IMR-90 (cell line): ENCODE results near the gene FARP1. TPM values are rescaled to one million over a fixed set of nuclear protein-coding genes. Genes with fewer than 3 reads are reported as not detected.

Experiments
- ATAC-seq: fragments of 200-7000 bp; cut with Tn5 transposase; 2 replicates; pipeline ENCODE4 v1.9.1; 2020; ENCODE audit warnings: low read depth, mild to moderate bottlenecking, moderate library complexity
- BruUV-seq: library from RNA; stranded (reverse); fragments of 400-500 nt; replicated peaks from 2 replicates; lab custom pipeline; 2021; lab: Mats Ljungman, UMichigan
- CTCF ChIA-PET: fragments of 300-600 bp; formaldehyde crosslinking; extraction: SDS; loops from one replicate; lab custom pipeline; 2021; ENCODE audit warnings: antibody characterized with exemption; lab: Yijun Ruan, JAX
- POLR2A ChIA-PET: fragments of 300-600 bp; sonication (Branson Sonifier 250); formaldehyde crosslinking; loops from one replicate; lab custom pipeline; 2022; ENCODE audit warnings: antibody characterized with exemption; ENCODE audit not compliant: unreplicated experiment; lab: Charles Lee
- DNase-seq: peaks from one replicate; pipeline ENCODE4 v3.0.0; 2013
- H2AFZ ChIP-seq: replicated peaks from 2 replicates; pipeline ENCODE3; 2013; ENCODE audit warnings: low read length, mild to moderate bottlenecking; ENCODE audit not compliant: poor library complexity
- H2AK5ac ChIP-seq: 2 replicates; pipeline ENCODE4 v1.6.1; 2013; ENCODE audit warnings: low read depth, low read length, inconsistent platforms
- H2AK9ac ChIP-seq: replicated peaks from 2 replicates; pipeline ENCODE3; 2013; ENCODE audit warnings: mild to moderate bottlenecking, low read depth, low read length, moderate library complexity; ENCODE audit not compliant: poor library complexity
- H2BK120ac ChIP-seq: 2 replicates; pipeline ENCODE4 v1.6.1; 2013; ENCODE audit warnings: low read depth, low read length, inconsistent platforms
- H2BK15ac ChIP-seq: 3 replicates; pipeline ENCODE4 v1.6.1; 2013; ENCODE audit warnings: low read depth, low read length, inconsistent platforms
- H2BK20ac ChIP-seq: 2 replicates; pipeline ENCODE4 v1.6.1; 2013; ENCODE audit warnings: low read depth, mild to moderate bottlenecking, inconsistent platforms, low read length, moderate library complexity
- H2BK5ac ChIP-seq: 2 replicates; pipeline ENCODE4 v1.6.1; 2013; ENCODE audit warnings: mild to moderate bottlenecking, low read depth, low read length, inconsistent platforms; ENCODE audit not compliant: poor library complexity, severe bottlenecking
- H3K14ac ChIP-seq: replicated peaks from 2 replicates; pipeline ENCODE4 v1.6.1; 2013; ENCODE audit warnings: low read depth, low read length, inconsistent platforms
- H3K18ac ChIP-seq: 2 replicates; pipeline ENCODE4 v1.6.1; 2013; ENCODE audit warnings: low read depth, low read length, control low read depth
- H3K23ac ChIP-seq: 2 replicates; pipeline ENCODE4 v1.6.1; 2013; ENCODE audit warnings: low read depth, low read length, inconsistent platforms
- H3K27ac ChIP-seq: 2 replicates; pipeline ENCODE4 v1.5.1; 2013; ENCODE audit warnings: mild to moderate bottlenecking, control low read depth, low read length; ENCODE audit not compliant: insufficient read depth
- H3K27me3 ChIP-seq: 2 replicates; pipeline ENCODE4 v1.6.1; 2013; ENCODE audit warnings: low read length; ENCODE audit not compliant: control insufficient read depth, insufficient read depth
- H3K36me3 ChIP-seq: 2 replicates; pipeline ENCODE4 v1.6.1; 2013; ENCODE audit warnings: low read length, mixed read lengths; ENCODE audit not compliant: control insufficient read depth, insufficient read depth
- H3K4ac ChIP-seq: 2 replicates; pipeline ENCODE4 v1.6.1; 2013; ENCODE audit warnings: low read depth, low read length, inconsistent platforms
- H3K4me1 ChIP-seq: 2 replicates; pipeline ENCODE4 v1.6.1; 2013; ENCODE audit warnings: low read length, mixed read lengths; ENCODE audit not compliant: control insufficient read depth, insufficient read depth
- H3K4me2 ChIP-seq: 2 replicates; pipeline ENCODE4 v1.6.1; 2013; ENCODE audit warnings: low read depth, mild to moderate bottlenecking, control low read depth, low read length, moderate library complexity
- H3K4me3 ChIP-seq: 2 replicates; pipeline ENCODE4 v1.5.1; 2013; ENCODE audit warnings: low read depth, mild to moderate bottlenecking, control low read depth, low read length, moderate library complexity; ENCODE audit not compliant: insufficient read depth
- H3K56ac ChIP-seq: 2 replicates; pipeline ENCODE4 v1.6.1; 2013; ENCODE audit warnings: low read length, inconsistent platforms; ENCODE audit not compliant: insufficient read depth; ENCODE audit errors: extremely low read depth
- H3K79me1 ChIP-seq, 2 experiments: 2 replicates each; pipeline ENCODE4 v1.6.1; 2013; ENCODE audit warnings: low read length in 2 of 2, inconsistent platforms in 1 of 2, low read depth in 1 of 2
- H3K9ac ChIP-seq: 2 replicates; pipeline ENCODE4 v1.6.1; 2013; ENCODE audit warnings: low read depth, low read length, control low read depth
- H3K9me1 ChIP-seq: 2 replicates; pipeline ENCODE4 v1.6.1; 2013; ENCODE audit warnings: low read length, inconsistent platforms; ENCODE audit not compliant: insufficient read depth
- H3K9me3 ChIP-seq: 2 replicates; pipeline ENCODE4 v1.6.1; 2013; ENCODE audit warnings: low read length; ENCODE audit not compliant: control insufficient read depth, insufficient read depth
- H4K20me1 ChIP-seq: 2 replicates; pipeline ENCODE4 v1.6.1; 2013; ENCODE audit warnings: low read length, inconsistent platforms; ENCODE audit not compliant: insufficient read depth
- H4K5ac ChIP-seq: 2 replicates; pipeline ENCODE4 v1.6.1; 2013; ENCODE audit warnings: mild to moderate bottlenecking, low read depth, low read length, control low read depth
- H4K8ac ChIP-seq, 2 experiments: 2 replicates each; pipeline ENCODE4 v1.6.1; 2013; ENCODE audit warnings: low read depth in 2 of 2, low read length in 2 of 2, control low read depth in 1 of 2, inconsistent platforms in 1 of 2
- H4K91ac ChIP-seq: 2 replicates; pipeline ENCODE4 v1.6.1; 2013; ENCODE audit warnings: low read depth, low read length, inconsistent platforms; ENCODE audit not compliant: insufficient read depth
- CTCF ChIP-seq: conservative IDR thresholded peaks from 2 replicates; pipeline ENCODE4 v1.5.1; 2012; ENCODE audit warnings: mild to moderate bottlenecking, low read depth, low read length, improper control_type of control experiment
- MXI1 ChIP-seq: IDR thresholded peaks from 2 replicates; pipeline ENCODE4 v1.6.1; 2012; ENCODE audit warnings: low read depth, mild to moderate bottlenecking, low read length, moderate library complexity, borderline replicate concordance
- RAD21 ChIP-seq: IDR thresholded peaks from 2 replicates; pipeline ENCODE4 v1.6.1; 2012; ENCODE audit warnings: low read length, improper control_type of control experiment
- RCOR1 ChIP-seq: IDR thresholded peaks from 2 replicates; pipeline ENCODE4 v1.6.1; 2012; ENCODE audit warnings: mild to moderate bottlenecking, low read length, improper control_type of control experiment; ENCODE audit not compliant: insufficient replicate concordance
- WGBS, 2 experiments: methylation state at CpG; one replicate each; pipeline versions ENCODE4 v1.1.5 to v1.1.7; 2013; ENCODE audit warnings: missing lambda C conversion rate in 2 of 2; ENCODE audit not compliant: insufficient read length in 1 of 2; ENCODE audit errors: extremely low coverage in 2 of 2; 5-methylcytosine and 5-hydroxymethylcytosine counted together
- dilution Hi-C: fragments of 300-500 bp; cut with HindIII; formaldehyde crosslinking; loops from one replicate; pipeline ENCODE4 v1.14.3; 2018; ENCODE audit warnings: low sequenced_read_pairs; ENCODE audit not compliant: unreplicated experiment
- in situ Hi-C: fragments of 300-500 bp; cut with MboI; formaldehyde crosslinking; loops from 3 replicates; pipeline ENCODE4 v1.14.3; 2019; ENCODE audit warnings: low sequenced_read_pairs, inconsistent platforms, mixed read lengths
- intact Hi-C: fragments of 100-400 bp; cut with micrococcal nuclease; formaldehyde crosslinking; loops from 2 replicates; pipeline ENCODE4 v1.10.0; 2022
- polyA plus RNA-seq, 3 experiments: library from polyadenylated mRNA; depleted of rRNA; stranded (reverse); fragments of >200 nt; gene quantifications; 2 replicates each; pipeline ENCODE4 v1.2.3, GENCODE V29; 2012; ENCODE audit warnings: low replicate concordance in 1 of 3
- total RNA-seq: library from RNA; depleted of rRNA; stranded (reverse); fragments of >200 nt; gene quantifications from 2 replicates; pipeline ENCODE4 v1.2.3, GENCODE V29; 2012

FARP1 gene
- total and polyA plus RNA-seq, 2 of the 4 experiments (the other 2 are of a cell fraction), result 39.6 to 57.0 TPM

- Histone ChIP-seq H3K9ac (peak overlapping the region; percentile 39), H4K20me1 (peaks cover 37% of the 10 kb centered on the region), H3K27ac (peak overlapping the region; percentile 68), H3K9me1 (peaks cover 25% of the 10 kb centered on the region), H3K4ac (peak overlapping the region; percentile 82), H4K91ac (peak overlapping the region; percentile 72), H3K14ac (peak overlapping the region; percentile 86), H3K36me3 (peaks cover 3% of the 10 kb centered on the region; the same call in 1 of the 2 replicates), H2AK9ac (peak overlapping the region; percentile 77), H3K4me3 (no peak overlapping the region), H2BK20ac (peak overlapping the region; percentile 61), H3K4me1 (peaks cover 17% of the 10 kb centered on the region), H2BK15ac (peak overlapping the region; percentile 57; the same call in 1 of the 3 replicates), H3K4me2 (peak overlapping the region; percentile 77), H2AK5ac (peak overlapping the region; percentile 79; the same call in 1 of the 2 replicates), H4K8ac (peak overlapping the region; percentile 1 to 43; a peak in 2 of 4 replicates), H4K5ac (peak overlapping the region; percentile 62), H3K9me3 (no peaks in the 10 kb centered on the region), H3K18ac (peak overlapping the region; percentile 10; the same call in 1 of the 2 replicates), H2AFZ (peak overlapping the region; percentile 80), H2BK120ac (peak overlapping the region; percentile 68), H3K56ac (no peak overlapping the region; the same call in 1 of the 2 replicates), H3K23ac (peak overlapping the region; percentile 60; the same call in 1 of the 2 replicates), H3K79me1 (peaks cover 37 to 83% of the 10 kb centered on the region in 2 experiments), H3K27me3 (no peaks in the 10 kb centered on the region), H2BK5ac (peak overlapping the region; percentile 22)
- BruUV-seq, result no TSS peak
- peak; percentile 79 for DNase-seq
- ChIA-PET CTCF (no interaction called here), POLR2A (no interaction called here)
- dilution Hi-C loops (no loop called here), intact Hi-C loops (no loop called here), in situ Hi-C loops (no loop called here)
- peak; percentile 94 for ATAC-seq
- TF ChIP-seq CTCF (no peak), RAD21 (0 out of 2 replicates have a peak, but pooled peaks have one; percentile 1), RCOR1 (no peak), MXI1 (0 out of 2 replicates have a peak, but pooled peaks have one; percentile 54)
- 0% methylated on average over 1 of the region's 18 CpGs; no CpG with 5 or more reads in 1 of the 2 experiments for WGBS, 2 experiments
Measured at GRCh38 chr13:98267080-98267912, 124.4 kb downstream of the FARP1 start.
